Activated CD4-positive, alpha-beta T cell treated with anti-CD3 and anti-CD28 coated beads, Interleukin-2, amount 50 U/mL, for 1 hour (primary cell): ENCODE measurements around the gene ORAI2.
"Not testable (repeated sequence)": the region's sequence is repeated elsewhere in the genome, so short reads cannot be mapped to it uniquely, and the experiment has no call there.

Experiments used
- DNase-seq: peaks from one replicate; pipeline ENCODE4 v3.0.0-alpha.2; 2020

The ORAI2 gene

DNA sequence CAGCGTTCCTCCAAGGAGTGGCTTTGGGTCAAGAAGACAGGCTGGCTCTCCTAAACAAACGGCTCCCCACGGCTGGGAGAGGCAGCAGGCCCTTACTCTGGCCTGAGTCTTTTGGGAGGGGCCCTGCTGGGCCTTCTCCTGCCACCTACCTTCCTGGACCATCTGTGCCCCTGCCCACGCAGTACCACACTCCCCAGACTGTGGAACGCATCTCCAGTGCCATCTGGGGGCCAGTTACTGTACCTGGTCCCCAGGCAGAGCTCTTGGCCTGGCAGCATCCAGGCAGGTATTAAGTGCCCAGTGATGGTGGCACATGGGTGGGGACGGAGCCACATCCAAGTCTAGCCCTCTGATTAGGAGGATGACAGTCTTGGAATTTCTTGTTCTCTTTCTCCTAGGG lies 16.9 kb downstream of the ORAI2 start:
- peak; percentile 60 for DNase-seq

DNA sequence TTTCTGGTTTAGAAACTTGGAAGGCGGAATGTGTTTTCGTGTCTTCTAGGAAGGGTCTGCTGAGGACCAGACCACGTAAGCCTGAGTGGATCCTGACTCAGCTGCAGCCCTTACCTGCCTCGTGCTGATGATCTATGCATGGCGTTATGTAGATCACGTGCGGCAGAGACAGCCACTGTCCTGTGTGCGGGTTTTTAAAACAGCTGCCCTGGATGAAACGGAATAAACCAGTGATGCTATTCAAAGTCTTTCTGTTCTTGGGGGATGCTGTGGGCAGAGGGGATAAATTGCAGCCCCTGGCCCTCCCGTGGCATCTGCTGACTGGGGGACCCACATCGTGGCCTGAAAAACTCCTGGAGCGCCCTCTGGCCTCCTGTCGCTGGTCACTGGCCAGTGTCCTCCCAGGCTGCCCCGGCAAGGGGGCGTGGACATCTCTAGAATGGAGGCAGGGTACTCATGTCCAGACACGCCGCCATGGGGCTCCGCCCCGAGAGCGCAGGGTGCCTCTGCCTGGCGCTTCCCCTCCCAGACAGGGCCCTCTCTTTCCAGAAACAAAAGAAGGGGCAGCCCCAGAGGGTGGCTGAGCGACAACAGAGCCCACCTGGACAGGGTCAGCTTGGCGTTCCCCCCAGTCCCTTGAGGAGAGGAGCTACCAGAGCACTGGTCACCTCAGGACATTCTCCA lies 18.1 kb downstream of the ORAI2 start:
- no peak for DNase-seq

DNA sequence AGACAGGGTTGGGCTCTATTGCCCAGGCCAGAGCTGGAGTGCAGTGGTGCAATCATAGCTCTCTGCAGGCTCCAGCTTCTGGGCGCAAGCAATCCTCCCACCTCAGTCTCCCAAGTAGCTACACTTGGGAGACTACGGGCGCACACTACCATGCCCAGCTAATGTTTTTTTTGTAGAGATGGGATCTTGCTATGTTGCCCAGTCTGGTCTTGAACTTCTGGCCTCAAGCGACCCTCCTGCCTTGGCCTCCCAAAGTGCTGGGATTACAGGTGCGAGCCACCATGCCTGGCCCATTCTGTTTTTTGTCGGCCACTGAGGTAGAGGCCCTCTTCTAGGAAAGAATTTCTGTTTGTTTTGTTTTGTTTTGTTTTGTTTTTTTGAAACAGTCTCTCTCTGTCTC lies 19.1 kb downstream of the ORAI2 start:
- DNase-seq: no peak

DNA sequence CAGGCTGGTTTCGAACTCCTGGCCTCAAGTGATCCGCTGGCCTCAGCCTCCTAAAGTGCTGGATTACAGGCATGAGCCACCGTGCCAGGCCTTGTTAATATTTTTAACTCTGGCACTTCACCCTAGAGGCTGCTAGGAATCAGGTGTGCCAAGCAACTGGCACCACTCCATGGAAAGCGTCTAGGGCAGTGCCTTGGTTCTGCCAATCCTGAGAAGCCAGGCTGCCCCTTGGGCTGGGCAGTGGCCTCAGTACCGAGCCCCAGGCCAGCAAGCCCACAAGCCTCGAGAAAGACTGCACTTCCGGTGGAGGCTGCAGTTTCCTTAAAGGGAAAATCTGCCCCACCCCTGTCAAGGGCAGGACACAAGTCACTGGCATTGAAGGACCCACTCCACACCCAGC lies 19.9 kb downstream of the ORAI2 start:
- DNase-seq: no peak

DNA sequence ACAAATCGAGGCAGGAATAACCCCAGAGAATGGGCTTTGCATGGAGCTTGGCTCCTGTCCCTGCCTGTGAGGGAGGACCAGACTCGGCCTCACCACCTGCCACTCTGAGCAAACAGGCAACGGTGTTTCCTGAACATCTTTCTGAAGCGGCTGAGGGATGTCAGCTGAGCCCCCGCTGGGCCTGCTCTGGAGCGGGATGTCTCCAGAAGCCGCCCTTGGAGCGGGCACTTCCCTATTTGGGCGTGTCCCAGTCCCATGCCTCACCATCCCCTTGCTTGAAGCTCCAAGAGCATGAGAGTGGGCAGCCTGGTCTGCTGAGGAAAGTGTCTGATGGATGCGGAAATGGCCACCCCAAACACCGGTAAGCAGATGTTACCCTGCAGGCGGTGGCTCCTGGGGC lies 21.1 kb downstream of the ORAI2 start:
- DNase-seq: no peak

DNA sequence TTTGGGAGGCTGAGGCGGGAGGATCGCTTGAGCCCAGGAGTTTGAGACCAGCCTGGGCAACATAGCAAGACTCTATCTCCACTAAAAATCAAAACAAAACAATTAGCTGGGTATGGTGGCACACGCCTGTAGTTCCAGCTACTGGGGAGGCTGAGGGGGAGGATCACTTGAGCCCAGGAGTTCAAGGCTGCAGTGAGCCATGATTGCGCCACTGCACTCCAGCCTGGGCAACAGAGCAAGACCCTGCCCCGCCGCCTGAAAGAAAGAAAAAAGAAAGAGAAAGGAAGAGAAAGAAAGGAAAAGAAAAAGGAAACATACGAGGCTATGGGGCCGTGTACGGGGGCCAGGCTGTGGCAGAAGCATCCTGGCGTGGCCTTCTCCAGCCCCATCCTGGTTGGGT lies 21.6 kb downstream of the ORAI2 start:
- DNase-seq: not testable (repeated sequence)

DNA sequence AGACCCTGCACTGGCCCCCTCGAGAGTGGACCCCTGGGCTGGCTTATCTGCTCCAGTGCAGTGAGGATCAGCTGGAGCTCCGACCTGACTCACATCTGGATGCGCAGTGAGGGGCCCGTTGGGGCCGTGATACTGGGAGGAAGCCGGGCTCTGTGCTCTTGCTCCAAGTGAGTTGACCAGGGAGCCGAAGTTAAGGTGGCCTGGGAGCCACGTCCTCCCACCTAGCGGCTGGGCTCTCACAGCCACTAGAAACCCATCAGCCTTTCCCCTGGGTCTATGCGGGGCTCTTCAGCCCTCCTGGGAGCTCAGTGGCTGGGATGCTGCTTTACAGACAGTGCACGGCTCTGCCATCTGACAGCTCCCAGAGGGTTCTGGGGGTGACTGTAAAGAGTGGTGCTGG lies 22.2 kb downstream of the ORAI2 start:
- DNase-seq: no peak

DNA sequence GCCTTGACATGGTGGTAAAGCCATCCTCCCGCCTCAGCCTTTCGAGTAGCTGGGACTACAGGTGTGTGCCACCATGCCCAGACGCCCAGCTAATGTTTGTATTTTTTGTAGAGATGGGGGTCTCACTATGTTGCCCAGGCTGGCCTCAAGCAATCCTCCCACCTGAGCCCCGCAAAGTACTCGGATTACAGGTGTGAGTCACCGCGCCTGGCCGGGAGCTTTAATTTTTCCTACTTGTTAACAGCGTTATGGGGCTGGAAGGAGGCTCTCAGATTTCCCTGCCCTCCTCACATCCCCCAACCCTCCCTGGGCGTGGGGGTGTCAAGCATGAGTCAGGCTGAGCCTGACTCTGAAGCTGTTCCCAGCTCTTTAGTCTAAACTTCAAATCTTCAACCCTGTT lies 23.0 kb downstream of the ORAI2 start:
- DNase-seq: no peak

DNA sequence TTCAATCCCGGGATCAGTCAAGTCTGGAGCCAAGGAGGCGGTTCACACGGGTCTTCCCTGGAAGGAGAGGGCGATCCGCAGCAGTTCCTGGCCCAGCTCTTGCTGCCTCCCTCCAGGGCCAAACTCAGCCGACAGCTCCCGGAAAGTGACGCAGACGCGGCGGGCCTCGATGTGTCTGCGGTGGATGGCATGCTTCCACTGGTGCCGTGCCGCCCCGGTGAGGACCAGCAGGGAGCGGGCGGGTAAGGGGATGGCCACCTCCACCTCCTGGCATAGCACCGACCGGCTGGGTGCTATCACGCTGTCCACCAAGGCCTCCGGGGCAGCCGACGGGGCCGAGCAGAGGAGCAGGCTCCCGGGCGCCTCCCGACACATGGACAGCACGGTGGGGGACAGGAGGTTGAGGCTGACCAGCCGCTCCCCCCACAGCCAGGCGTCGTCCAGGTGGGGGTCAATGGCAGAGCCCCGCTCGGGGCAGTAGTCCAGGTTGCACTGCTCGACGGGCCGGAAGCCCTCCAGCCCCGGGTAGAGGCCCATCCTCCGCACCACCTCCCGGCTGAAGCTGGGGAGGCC lies 24.1 kb downstream of the ORAI2 start:
- DNase-seq: no peak

DNA sequence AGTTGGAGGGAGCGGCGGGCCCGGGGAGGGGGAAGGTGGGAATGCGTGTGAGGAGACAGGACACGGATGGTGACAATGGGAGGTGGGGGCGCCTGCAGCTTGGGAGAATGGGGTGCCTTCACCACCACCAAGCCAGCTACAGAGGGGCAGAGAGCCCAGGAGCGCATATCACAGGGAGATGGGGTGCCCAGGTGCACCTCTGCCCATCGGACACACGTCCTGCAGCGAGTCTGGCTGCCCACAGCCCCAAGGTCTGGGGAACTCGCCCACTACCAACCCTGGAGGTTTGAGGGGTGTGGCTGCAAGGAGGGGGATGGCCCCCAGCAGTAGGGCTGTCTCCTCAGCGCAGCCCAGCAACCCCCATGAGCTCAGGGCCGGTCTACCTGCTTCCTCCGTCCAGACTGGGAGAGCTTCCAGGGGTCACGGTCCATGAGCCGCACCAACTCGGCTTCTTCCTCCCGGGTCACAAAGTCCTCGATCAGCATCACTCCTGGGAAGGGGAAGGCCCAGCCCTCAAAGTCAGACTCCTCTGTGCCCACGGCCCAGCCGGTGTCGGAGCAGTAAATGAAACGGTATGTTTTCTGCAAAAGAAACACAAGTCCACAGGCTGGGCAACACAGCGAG lies 26.0 kb downstream of the ORAI2 start:
- no peak for DNase-seq

DNA sequence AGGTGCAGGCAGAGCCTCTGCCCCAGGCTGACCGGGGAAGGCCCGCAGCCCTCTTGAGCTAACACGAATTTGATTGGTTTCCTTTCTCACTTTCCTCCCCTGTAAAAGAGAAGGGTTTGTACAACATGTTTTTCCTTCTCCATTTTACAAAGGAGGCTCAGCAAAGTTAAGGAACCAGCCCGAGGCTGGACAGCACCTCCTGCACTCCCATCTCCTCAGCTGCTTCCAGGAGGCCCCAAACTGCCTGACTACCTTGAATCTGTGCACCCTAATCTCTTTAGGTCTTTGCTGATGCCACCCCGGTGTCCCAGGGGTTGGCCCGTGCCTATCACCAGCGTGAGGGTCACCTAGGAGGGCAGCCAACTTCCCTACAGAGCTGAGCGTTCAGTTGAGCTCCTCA lies 27.1 kb downstream of the ORAI2 start:
- DNase-seq: no peak

DNA sequence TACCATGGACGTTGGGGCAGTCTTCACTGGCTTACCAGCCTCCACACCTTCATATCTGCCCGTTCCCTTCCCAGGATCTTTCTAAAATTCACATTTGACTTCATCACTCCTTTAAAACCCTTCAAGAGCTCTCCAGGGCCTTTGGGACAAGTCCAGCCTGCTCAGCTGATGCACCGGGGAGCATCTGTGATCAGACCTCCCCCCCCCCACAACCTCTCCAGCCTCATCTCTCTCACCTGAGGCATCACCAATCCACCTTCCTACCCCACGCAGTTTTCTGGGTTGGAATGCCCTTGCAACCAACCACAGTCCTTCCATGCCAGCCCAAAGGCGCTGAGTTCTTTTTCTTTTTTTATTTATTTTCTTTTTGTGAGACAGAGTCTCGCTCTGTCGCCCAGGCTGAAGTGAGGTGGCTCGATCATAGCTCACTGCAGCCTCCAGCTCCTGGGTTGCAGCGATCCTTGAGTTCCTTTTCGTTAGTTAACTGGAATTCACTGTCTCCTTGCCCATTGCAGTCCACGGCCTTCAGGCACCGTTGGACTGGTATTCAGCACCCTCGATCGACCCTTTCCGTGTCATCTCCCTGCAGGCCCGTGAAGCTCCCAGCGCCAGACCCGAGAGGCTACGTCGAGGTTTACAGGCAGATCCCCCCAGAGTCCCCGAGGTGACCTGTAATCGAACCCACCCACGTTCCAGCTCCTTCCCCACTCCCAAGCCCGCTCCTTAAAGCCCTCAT lies 30.6 kb downstream of the ORAI2 start:
- DNase-seq: peak; percentile 9

DNA sequence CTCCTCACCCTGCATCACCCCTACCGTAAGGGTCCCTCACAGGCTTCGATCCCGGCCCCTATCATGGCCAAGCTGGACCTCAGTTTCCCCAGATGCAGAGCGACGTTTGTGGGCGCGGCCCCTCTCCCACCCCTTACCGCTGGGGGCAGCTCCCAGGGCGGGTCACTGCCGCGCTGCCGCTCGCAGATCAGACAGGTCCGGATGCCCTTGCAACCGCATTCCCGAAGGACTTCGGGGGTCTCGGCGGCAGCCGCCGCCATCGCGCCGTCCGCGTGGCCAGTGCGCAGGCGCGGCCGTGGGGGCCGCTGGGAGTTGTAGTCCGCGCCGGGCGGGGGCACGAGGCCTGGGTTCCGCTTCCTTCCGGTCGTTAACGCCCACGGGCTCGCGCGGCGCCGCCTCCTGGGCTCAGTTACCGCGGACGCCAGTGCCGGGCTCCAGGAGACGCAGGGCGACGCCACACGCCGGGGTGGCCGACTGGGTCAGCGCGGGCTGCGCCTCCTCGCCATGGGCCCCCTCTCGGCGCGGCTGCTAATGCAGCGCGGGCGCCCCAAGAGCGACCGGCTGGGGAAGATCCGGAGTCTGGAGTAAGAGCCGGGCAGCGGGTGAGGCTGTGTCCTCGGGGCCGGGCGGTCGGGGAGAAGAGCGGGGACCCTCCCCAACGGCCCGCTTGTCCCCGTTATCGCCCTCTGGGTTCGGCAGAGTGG lies 31.4 kb downstream of the ORAI2 start, which contains the start of the genes ALKBH4 and LRWD1:
ALKBH4 (minus strand) TSS at position 287 of the 704 bp plus-strand sequence; CDS start at position 260, 27 bp downstream.
LRWD1 (plus strand) TSS at position 408 of the 704 bp plus-strand sequence; CDS start at position 505, 97 bp downstream.
- DNase-seq: peak; percentile 92

DNA sequence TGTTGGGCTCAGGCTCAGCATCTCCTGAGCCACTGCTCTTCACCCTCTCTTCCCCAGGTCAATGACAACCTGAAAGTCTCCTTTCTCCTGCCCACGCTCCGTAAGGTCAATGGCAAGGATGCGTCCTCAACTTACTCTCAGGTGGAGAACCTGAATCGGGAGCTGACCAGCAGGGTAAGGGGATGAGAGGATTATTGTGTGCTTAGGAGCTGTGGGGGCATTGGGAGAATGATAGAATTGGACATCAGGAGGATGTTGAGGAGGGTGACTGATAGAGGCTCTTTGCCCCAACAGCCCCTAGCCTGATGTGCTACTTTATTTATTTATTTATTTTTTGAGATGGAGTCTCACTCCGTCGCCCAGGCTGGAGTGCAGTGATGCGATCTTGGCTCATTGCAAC lies 32.7 kb downstream of the ORAI2 start:
- DNase-seq: no peak

DNA sequence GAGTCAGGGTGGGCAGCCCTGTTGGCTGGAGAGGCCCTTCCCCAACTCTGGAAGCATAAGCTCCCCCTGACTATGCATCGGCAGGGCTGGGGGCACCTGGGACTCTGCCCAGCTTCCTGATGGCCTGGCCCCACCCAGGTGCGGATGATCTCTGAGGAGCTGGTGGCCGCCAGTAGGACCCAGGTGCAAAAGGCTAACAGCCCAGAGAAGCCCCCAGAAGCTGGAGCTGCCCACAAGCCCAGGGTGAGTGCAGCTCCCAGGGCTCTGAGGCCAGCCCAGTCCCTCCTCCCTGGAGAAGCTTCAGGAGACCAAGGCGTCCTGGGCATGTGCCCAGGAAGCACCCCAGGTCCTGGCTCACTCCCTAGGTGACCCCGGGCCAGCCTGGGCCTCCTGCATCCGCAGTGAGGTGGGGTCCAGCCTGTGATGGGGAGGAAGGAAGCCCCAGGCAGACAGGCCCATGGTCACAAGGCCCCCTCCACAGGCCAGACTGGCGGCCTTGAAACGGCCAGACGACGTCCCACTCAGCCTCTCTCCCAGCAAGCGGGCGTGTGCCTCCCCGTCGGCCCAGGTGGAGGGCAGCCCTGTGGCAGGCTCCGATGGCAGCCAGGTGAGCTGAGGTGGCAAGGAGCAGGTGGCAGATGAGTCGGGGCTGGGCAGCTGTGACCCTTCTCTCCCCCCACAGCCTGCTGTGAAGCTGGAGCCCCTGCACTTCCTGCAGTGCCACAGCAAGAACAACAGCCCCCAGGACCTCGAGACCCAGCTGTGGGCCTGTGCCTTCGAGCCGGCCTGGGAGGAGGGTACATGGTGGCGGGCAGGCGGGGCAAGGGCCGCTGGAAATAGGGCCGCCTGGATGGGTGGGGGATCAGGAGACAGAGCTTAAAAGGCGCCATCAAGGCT lies 34.5 kb downstream of the ORAI2 start:
- DNase-seq: no peak

DNA sequence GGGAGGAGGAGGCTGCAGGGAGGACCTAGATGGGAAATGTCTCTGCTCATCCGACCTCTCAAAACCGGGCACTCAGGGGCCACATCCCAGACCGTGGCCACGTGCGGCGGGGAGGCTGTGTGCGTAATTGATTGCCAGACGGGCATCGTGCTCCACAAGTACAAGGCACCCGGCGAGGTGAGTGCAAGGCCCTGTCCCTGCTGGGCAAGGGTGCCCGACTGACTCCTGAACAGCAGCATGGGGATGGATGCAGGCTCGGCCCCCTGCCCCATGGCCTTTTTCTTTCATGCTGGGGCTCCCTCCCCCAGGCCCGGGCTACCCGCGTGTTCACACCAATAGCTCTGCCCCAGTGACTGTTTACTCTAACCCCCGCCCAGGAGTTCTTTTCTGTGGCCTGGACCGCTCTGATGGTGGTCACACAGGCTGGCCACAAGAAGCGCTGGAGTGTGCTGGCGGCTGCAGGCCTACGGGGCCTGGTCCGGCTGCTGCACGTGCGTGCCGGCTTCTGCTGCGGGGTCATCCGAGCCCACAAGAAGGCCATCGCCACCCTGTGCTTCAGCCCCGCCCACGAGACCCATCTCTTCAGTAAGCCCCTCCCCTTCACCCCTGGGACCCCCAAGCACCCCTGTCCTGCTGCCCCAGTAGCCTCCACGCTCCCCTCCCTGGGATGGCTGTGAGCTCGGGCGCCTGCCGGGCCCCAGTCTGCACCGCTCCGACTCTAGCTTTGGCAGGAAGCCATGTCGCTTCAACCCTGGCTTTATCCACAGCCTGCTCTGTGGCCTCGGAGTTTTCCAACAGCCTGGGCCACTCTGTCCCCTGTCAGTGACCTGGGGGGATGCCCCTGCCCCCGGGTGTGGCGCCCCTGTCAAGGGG lies 35.3 kb downstream of the ORAI2 start:
- no peak for DNase-seq

DNA sequence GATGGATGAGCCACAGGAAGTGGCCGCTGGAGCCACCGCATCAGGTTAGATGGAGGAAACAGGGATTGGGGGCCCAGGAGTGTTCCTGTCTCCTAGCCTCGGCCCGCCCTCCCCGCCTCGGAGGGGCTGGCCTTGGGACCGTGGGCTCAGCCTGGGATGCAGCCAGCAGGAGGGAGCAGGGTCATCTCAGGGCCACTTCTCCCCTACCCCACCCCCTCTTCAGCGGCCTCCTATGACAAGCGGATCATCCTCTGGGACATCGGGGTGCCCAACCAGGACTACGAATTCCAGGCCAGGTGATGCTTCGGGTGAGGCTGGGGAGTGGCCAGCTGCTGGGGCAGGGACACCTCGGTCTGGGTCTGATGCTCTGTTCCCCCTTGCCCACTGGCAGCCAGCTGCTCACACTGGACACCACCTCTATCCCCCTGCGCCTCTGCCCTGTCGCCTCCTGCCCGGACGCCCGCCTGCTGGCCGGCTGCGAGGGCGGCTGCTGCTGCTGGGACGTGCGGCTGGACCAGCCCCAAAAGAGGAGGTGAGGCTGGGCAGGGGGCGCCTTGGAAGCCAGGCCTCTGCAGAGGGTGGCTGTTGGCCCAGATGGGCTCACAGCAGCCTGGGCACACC lies 36.1 kb downstream of the ORAI2 start:
- no peak for DNase-seq

DNA sequence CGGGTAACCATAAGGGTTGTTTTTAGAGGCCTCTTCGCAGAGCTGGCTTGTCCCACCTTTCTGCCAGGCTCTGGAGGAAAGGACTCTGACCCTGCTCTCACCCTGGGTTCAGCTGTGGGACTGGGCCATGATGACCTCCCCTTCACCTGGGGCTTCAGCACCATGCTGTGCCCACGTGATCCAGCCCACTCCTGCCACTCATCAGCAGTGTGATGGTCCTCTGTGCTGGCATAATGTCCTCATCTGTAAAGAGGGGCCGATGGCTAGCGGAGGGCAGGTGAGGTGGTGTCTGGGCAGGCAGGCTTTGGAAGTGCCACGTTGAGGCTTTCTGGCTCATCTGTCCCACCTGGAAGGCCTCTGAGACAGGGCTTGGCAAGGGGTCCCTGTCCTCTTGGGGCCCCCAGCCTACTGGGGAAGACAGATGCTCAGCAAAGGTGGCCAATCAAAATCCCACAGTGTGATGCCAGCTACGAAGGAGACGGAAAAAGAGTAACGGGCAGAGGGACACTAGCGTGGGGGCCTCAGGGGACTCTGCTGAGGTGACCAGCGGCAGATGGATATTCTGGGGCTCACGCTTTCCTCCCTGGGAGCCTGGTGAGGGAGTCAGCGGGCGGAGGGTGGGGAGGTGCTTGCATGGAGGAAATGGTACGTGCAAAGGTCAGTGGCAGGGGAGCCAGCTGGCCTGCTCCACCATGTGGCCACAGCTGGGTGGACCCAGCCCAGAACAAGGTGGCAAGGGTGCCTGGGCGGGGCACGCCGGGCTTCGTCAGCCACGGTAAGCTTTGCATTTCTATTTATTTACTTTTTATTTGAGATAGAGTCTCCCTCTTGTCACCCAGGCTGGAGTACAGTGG lies 36.8 kb downstream of the ORAI2 start:
- DNase-seq: no peak

DNA sequence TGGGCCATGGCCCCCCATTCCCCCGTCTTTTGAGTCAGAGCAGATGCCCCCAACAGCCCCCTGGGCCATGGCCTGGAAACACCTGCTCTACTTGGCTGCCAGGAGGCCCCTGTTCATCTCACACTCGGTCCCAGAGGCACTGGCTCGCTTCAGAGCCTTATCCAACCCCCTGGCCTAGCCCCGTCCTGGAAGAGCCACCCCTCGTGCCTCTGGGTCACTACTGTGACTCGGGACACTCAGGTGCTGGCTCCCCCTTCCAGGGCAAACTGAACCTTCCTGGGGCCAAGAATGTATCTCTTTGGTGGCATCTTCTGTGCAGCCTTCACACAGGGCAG lies 38.4 kb downstream of the ORAI2 start:
- no peak for DNase-seq
